Activated CD4-positive, alpha-beta T cell treated with anti-CD3 and anti-CD28 coated beads, Interleukin-2, amount 50 U/mL, for 48 hours (primary cell): ENCODE results near the gene PAPPA.

Experiments used
- DNase-seq, 2 experiments: peaks; one replicate each; pipeline ENCODE4 v3.0.0-alpha.2; 2020

The PAPPA gene, protein sequence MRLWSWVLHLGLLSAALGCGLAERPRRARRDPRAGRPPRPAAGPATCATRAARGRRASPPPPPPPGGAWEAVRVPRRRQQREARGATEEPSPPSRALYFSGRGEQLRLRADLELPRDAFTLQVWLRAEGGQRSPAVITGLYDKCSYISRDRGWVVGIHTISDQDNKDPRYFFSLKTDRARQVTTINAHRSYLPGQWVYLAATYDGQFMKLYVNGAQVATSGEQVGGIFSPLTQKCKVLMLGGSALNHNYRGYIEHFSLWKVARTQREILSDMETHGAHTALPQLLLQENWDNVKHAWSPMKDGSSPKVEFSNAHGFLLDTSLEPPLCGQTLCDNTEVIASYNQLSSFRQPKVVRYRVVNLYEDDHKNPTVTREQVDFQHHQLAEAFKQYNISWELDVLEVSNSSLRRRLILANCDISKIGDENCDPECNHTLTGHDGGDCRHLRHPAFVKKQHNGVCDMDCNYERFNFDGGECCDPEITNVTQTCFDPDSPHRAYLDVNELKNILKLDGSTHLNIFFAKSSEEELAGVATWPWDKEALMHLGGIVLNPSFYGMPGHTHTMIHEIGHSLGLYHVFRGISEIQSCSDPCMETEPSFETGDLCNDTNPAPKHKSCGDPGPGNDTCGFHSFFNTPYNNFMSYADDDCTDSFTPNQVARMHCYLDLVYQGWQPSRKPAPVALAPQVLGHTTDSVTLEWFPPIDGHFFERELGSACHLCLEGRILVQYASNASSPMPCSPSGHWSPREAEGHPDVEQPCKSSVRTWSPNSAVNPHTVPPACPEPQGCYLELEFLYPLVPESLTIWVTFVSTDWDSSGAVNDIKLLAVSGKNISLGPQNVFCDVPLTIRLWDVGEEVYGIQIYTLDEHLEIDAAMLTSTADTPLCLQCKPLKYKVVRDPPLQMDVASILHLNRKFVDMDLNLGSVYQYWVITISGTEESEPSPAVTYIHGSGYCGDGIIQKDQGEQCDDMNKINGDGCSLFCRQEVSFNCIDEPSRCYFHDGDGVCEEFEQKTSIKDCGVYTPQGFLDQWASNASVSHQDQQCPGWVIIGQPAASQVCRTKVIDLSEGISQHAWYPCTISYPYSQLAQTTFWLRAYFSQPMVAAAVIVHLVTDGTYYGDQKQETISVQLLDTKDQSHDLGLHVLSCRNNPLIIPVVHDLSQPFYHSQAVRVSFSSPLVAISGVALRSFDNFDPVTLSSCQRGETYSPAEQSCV (N-terminal part only)

DNA sequence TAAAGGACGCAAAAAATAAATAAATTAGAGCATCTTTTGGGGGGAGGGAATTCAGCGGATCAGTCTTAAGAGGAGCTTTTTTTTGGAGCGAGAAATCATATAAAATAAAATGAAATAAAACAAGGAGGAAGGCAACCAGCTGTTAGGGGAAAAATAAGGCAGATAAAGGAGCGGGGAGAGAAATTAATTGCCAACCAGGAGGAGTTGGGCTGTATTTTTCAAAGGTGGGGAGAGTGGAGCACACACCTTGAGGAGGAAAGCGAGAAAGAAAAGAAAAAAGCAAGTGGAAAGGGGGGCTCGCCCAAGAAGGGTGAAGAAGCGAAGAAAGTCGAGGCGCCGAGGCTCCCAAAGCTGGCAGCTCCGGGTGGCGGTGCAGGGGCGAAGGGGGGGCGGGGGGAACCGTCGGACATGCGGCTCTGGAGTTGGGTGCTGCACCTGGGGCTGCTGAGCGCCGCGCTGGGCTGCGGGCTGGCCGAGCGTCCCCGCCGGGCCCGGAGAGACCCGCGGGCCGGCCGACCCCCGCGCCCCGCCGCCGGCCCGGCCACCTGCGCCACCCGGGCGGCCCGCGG, at the start of gene PAPPA:
PAPPA (plus strand) TSS at position 27 of the 569 bp plus-strand sequence; CDS start at position 409, 382 bp downstream.
- DNase-seq, result no peak

DNA sequence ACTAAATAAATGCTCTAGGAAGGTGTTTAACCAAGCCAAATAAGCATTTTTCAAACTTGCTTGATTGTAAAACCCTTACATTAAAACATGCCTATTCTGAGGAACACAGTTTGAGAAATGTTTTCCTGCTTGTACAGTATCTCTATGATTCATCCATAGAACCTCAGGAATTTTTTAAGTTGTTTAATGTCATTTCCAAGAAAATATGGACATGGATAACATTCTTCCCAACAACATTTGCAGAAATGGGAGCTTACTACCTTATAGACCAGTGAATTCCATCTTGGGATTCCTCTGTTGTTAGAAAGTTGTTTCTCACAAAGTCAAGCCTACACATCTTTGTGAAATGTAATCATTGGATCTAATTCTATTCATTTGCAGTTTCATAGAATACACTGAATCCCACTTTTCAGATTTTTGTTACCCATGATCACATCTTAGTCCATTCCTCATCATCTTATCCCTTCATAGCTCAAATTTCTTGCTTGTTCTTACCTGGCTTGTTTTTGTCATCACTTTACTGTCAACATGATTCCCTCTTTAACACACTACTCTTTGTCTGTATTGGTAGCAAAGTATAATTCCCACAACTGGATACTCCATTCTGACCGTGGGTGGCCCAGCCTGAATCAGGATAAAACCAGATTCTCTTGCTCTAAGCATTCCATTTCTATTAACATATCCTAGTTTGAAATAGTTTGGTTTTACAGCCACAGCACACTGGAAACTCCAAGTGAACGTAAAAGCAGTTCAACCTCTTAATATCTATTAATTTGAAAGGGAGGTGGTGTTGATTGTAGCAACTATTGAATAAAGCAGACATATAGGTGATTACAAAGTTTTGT, 49.4 kb upstream of the PAPPA start:
- no peak for DNase-seq

DNA sequence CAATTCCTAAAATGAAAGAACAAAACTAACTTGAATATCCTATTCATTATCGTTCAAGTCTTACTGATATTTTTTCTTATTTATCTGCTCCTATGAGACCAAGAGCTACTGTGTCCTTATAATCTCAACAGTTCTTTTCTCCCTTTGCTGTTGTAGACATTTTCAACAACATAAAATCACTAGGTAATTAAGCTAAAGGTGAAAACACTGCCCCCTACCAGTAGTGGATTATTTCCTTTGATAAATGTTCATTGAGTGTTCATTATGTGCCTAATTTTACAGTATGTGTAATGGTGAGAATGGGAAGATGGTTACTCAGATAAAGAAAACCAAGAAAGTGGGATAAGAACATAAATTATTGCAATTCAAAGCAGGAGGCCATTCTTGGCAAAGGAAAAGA, 41.4 kb upstream of the PAPPA start:
- DNase-seq, result no peak

DNA sequence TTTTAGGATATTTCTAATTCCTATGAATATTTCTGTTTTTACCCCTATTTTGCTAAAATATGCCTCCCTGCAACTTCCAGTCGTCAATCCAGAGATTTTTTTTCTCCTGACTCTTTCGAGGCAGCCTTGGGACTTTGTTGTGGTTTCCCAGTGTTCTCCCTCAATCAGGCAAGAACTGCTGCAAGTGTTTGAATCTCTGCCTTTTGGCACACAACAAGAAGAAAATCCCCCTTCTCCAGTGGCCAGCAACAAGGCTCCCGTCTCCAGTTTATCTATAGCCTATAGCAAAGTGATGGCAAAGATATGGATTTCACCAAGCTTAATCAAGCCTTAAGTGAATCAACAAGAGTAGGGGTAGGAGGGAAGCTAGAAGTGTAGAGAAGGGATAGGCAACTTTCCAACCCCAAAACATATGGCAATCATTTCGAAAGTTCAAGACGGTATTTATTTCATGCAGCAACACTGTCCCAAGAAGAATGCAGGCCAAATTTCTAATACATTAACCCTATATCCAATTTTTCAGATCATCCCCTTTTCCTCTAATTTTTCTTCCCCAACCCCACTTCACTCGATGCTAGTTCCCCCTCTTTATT, 37.7 kb upstream of the PAPPA start:
- no peak for DNase-seq

DNA sequence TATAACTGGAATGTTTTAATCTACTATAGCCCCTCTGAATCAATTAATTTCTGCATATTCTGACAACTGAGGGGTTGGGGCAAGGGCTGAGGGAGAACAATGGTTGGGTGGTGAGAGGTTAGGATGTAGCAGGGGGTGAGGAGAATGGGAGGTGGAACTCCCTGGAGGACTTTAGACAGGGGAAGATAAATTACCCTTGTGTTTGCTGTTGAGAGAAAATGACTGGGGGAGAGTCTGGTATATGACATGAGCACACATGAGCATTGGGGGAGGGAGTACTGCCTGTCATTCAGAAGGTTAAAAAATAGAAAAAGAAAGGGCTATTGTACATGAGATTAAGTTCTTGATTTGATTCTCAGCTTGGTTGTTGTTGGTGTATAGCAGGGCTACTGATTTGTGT, 37.2 kb upstream of the PAPPA start:
- no peak for DNase-seq

DNA sequence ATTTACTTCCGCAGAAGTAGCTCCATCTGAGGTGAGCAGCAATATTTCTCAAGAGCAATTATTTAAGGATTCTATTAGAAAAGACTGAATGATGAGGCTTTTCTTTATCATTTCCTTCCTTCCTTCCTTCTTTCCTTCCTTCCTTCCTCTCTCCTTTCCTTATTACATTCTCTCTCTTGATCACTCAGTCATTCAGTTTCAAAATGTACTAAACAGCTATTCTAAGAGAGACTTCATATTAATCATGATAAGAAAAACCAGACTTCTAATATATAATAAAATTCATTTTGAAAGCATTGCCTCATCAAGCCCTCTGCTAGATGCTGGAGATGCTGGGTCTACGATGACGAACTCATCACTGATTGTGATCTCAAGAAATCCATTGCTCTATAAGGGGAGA, 30.4 kb upstream of the PAPPA start:
- DNase-seq, result no peak

DNA sequence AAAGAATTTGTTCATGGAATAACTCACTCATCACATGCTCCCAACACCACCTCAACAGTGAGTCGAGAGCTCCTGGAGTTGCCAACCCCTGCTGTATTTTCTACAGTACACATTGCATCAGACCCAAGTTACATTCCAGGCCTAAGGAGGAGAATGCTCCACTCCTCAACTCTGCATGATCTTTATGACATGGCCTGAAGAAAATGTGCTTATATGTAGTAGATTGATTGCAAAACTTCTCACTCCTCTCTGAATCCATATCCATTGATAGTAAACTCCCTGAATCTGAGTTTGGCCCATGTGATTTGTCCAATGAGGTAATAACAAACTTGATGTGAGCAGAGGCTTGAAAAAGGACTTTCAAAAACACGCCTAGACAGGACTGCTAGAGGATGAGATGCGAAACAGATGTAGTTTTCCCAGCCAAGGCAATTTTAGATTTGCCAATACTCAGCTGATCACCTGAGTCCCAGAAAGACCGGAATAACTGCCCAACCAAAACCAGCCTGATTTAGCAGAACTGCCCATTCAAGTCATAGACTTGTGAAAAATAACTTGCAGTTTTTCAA, 29.0 kb upstream of the PAPPA start:
- no peak for DNase-seq

DNA sequence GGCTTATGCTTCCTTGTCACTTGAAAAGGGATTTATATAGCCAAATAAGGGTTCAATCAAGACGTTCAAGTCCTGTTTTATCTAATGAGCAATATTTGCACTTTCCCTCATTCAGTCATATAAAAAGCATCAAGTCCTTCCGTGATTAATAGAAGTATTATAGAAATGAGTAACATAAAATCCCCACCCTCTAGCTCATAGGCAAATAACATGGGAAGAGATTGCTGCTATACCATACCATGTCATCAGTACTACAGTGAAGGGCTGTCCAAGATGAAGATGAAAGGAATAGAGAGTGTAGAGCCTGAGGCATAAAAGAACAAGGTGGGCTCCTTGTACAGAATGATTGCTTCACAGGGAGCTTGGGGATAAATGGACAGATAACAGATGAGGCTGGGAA, 20.4 kb upstream of the PAPPA start:
- DNase-seq, result no peak

DNA sequence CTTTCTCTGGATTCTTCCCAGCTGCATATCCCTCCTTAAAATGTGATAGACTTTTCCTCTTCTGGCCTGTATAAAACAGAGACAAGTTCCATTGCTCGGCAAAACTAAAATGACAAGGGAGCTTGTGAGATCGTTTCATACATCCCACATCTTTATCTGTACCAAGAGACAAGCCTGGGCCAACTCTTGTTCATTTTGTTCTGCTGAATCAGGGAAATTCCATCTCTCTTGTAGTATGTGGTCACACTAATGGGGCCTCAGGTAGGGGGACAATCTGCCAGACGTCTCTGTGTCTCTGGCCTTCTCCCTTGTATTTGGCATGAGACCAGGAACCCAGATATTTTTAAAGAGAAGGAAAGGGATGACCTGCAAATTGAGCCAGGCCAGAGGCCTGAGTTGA, 18.6 kb upstream of the PAPPA start:
- no peak for DNase-seq

DNA sequence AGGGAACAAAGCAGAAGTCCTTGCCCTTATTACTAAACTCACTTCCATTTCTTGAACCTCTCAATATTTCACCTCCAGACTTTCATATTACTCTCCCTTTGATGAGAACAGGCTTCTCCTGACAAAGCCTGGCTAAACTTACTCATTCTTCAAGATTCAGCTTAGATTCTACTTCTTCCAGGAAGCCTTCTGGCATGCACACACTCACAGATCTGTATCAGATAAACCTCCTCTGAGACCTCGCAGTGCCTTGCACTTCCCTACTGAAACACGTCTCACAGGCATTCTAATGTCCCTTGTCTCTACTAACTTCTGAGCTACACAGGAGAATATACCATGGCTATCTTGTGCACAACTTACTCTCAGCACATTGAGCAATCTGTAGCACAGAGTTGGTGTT, 16.6 kb upstream of the PAPPA start:
- no peak for DNase-seq

DNA sequence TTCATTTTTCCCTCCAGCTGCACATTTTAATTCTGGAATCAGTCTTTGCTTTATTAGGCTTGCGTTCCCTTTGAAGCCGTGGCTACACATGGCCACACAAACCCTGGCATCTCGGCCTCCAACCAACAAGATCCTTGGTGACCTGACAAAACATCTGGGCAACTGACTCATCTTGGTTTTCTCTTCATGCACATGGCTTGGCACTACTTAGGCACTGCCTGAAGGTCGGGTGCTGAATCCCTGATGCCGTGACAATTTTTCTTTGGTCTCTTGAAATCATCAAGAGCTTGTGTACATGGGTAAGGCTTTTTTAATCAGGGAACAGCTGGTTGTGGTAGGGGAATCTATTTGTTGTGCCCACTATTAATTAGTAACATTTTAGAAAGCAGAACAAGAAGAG, 16.0 kb upstream of the PAPPA start:
- DNase-seq, result no peak

DNA sequence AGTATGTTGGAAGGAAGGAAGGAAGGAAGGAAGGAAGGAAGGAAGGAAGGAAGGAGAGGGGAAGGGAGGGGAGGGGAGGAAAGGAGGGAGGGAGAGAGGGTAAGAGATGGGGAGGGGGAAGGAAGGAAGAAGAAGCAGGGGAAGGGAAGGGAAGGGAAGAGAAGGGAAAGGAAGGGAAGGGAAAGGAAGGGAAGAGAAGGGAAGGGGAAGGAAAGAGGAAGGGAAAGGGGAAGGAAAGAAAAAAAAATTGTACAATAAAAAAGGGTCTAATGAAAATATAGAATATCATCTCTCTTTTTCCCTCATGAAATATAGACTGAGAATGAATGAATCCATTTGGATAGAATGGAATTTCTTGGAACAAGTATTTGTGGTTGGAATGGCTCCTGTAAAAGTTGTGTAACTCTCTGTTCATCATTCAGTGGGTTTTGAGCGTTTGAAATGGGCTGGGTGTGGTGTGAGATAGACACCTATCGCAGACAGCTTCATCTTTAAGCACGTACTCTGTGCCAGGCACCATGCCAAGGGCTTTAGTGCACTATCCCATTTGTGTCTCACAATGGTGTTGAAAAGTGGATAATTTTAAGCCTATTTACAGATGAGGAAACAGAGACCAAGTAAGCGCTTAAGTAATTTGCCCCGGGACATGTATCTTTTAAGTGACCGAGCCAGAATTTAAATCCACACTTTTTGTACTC, 11.6 kb upstream of the PAPPA start:
- no peak for DNase-seq

DNA sequence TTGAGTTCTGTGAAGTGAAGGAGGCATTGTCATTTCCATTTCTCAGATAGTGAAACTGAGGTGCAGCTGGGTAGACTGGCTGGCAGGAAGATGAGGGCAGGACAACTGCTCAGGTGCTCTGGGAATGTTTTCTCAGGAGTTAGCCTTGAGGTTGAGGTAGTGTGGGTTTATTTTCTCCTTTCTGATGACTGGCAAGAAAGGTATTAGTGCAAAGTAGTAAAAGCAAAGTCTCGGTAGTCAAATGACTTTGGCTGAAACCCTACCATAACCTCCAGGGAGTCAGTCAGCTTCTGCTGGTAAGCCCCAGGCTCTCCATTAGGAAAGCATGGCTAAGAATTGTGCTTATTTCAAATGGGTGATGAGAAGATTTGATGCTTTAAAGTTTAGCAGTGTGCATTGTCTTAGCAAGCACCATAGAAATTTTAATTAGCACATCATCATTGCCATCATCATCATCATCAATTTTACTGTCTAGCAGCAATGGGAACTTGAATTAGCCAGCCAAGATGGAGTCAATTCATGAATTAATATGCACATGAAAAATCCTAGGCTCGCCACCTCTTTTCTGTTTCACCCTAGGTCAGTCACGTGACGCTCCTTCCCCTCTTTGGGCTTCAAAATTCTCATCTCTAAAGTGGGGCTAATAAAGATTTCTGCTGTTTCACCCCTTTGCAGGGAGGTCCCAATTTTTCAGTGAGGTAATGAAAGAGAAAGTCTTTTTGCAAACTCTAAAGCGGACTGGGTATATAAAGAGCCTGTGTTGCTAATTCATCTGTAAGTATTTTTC, 10.7 kb upstream of the PAPPA start:
- no peak for DNase-seq

DNA sequence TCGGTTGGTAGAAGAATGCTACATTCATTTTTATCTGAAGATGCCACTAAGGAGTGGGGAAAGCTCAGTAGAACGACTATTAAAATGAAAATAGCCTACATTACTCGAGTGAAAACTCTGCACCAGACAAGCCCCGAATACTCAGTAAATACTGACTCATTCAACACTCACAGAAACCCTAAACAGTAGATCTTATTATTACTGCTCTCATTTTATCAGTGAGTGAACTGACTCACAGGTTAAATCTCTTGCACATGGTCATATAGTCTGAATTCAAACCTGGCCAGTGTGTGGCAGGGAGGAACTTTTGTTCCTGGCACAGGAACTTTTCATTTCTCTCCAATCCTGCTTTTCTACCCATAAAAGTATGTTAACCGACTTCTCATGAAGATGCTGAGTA, 9.6 kb upstream of the PAPPA start:
- DNase-seq, result no peak

DNA sequence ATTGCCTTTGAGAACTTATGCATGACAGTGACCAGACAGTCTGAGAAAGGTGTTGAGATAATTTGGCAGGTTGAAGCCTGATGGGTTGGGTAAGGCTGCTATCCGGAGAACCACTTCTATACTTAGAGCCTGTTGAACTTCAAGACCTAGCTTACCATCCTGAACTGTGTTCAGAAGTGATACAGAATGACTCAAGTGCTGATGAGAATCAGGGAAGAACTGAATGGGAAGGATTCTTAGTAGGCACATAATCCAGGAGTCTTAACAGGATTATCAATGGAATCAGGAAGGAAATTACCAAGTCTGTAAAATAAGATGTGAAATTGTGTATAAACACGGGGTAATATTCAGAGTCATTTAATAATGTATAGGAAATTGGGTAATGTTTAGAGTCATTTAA, 9.0 kb upstream of the PAPPA start:
- DNase-seq, result no peak

DNA sequence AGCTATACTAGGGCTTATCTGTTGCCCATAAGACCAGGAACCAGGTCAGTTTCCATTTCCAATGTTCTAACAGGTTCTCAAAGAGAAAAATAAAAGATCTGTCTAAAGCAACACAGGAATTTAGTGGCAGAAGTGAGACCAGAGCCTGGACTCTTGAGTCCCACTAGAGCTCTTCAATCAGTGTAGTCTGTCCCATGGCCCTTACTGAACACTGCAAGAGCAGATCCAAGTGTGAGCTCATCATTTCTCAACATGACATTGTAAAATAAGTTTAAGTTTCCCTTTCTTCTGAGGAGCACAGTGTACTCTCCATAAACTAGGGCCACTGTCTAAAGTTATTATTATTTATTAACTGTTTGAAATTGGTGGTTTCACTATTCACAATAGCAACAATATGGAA, 8.6 kb upstream of the PAPPA start:
- DNase-seq, result no peak

DNA sequence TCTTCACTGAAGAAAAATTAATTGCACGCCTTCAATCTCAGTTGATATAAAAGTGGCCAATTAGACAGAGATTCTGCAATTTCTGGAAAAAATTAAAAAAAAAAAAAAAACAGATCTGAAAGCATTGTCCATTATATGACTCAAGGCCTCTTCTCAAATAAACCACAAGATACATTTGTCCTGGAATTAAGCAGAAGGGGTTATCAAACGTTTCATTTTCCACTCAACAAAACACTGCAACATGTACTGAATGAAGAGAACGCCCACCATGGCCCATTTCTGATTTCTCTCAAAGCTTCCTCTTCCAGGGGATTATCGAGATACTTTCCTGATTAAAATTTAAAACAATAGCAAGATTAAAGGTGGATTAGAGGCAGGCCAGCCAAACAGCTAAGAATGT, 5.8 kb upstream of the PAPPA start:
- no peak for DNase-seq

DNA sequence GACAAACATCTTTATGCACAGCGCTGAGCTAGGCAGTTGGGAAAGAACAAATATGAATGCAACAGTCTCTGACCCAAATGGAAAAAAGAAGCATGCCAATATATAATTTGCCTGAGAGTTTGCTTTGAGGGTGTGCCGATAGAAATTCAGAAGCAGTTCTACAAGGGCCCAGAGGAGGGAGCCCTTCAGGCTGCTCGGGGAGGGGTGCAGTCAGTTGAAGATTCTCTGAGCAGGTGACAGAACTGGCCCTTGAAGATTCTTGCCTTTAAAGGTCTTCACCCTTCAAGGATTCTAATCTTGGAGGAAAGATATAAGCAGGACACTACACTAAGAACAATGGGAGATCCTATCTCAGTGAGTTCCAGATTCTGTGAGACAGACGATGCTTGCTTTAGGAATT, 3.7 kb upstream of the PAPPA start:
- no peak for DNase-seq

DNA sequence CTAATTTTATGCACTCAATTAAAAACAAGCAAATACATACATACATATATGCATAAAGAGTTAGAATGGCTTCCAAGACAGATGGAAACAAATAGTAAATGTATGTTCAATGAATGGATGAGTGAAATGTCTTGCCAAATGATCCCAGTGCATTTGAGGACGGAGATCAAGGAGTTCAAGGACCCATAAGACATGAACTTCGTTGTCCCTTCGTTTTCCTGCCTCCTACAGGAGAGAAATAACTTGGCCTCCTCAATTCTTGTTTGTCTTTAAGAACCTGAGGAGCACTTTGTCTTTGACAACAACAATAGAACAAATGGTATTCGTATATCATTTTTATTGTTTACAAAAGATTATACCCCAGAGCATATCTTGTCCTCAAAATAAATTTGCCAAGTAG, 2.4 kb upstream of the PAPPA start:
- no peak for DNase-seq

DNA sequence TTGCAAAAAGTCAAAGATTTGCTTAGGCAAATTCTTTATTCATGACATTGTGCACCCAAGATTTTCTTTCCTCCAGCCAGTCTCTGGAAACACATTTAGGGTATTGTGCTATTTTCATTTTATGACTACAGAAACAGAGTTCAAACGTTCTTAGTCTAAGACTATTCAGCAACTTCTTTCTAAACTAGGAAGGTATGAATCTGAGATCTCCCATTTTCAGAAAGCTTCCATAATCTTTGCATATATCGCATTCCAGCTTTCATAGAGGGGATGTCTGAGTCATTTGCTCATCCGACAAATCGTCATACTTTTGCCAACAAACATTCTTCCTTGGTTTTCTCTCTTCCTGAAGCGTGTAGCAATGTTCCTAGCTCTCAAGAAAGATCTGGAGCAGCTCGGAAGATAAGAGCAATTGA, 1.6 kb upstream of the PAPPA start:
- no peak for DNase-seq
